VCaP (cell line): ENCODE measurements around the gene CEP41.

Source experiments
- H3K27ac ChIP-seq: fragments of 450-650 bp; 2 replicates; pipeline ENCODE4 v1.5.1; 2017
- TF ChIP-seq, protein P1 (sequence below): fragments of 450-650 bp; conservative IDR thresholded peaks from 2 replicates; pipeline ENCODE4 v1.5.1; 2017; ENCODE audit warnings: mild to moderate bottlenecking, moderate library complexity

The CEP41 gene

DNA sequence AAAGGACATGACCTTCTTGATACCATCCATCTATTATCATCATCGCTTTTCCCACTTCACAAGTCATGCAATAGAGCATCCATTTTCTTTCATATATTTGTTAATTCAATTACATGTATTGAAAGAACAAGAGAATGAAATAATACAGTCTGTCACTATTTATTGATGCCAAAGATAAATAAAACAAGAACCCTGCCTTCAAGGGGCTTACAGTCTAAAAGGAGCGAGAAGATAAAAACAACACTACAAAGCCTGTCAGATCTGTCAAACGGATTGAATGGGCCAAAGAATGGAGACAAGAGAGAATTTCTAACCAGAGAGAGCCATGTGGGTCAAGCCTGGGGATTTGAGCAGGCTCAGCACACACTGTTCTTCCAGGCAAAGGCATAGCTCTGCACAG, 80.3 kb downstream of the CEP41 start:
- H3K27ac ChIP-seq = no peak overlapping the region
- TF ChIP-seq, protein P1, sequence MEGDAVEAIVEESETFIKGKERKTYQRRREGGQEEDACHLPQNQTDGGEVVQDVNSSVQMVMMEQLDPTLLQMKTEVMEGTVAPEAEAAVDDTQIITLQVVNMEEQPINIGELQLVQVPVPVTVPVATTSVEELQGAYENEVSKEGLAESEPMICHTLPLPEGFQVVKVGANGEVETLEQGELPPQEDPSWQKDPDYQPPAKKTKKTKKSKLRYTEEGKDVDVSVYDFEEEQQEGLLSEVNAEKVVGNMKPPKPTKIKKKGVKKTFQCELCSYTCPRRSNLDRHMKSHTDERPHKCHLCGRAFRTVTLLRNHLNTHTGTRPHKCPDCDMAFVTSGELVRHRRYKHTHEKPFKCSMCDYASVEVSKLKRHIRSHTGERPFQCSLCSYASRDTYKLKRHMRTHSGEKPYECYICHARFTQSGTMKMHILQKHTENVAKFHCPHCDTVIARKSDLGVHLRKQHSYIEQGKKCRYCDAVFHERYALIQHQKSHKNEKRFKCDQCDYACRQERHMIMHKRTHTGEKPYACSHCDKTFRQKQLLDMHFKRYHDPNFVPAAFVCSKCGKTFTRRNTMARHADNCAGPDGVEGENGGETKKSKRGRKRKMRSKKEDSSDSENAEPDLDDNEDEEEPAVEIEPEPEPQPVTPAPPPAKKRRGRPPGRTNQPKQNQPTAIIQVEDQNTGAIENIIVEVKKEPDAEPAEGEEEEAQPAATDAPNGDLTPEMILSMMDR = no peak

DNA sequence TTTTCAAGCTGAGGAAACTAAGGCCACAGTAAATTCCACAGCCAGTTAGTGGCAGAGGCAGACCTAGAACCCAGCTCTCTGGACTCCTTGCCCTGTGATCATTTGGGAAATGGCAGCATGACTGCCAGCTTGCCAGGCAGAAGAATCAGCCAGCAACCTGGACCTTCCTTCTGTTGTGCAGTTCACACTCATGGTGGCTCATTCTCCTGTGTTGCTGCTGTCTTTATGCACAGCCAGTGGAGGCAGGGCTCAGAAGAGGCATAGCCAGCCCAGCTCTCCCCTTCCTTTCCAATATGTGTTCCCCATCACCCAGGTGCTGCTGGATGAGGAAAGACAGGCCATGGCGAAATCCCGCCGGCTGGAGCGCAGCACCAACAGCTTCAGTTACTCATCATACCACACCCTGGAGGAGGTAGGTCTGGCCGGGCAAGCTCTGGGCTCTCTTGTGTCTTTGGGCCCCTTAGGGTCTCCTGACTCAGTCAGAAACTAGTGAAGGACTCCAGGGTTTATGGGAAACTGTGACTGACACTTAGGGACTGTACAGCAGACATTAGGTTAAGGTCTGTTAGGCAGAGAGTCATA, 81.4 kb downstream of the CEP41 start:
- TF ChIP-seq, protein P1 = no peak
- H3K27ac ChIP-seq = no peak overlapping the region

DNA sequence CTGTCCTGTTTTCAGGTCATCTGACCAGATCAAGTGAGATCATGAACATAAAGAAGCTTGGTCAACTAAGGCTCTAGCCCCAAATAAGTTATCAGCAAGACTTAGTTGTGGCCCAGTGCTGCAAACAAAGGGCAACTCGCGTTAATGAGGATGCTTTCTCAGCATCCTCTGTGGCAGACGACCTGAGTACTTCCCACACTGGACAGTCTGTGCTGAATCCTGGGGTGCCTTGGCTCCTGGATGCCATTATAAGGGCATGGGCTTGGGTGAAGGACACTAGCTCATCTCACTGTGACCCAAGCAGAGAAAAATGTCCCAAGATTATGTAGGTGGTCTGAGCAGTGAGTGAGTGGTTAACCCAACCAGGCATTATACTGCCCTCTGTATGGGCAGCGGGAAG, 82.3 kb downstream of the CEP41 start:
- H3K27ac ChIP-seq = no peak overlapping the region
- TF ChIP-seq, protein P1 = no peak

DNA sequence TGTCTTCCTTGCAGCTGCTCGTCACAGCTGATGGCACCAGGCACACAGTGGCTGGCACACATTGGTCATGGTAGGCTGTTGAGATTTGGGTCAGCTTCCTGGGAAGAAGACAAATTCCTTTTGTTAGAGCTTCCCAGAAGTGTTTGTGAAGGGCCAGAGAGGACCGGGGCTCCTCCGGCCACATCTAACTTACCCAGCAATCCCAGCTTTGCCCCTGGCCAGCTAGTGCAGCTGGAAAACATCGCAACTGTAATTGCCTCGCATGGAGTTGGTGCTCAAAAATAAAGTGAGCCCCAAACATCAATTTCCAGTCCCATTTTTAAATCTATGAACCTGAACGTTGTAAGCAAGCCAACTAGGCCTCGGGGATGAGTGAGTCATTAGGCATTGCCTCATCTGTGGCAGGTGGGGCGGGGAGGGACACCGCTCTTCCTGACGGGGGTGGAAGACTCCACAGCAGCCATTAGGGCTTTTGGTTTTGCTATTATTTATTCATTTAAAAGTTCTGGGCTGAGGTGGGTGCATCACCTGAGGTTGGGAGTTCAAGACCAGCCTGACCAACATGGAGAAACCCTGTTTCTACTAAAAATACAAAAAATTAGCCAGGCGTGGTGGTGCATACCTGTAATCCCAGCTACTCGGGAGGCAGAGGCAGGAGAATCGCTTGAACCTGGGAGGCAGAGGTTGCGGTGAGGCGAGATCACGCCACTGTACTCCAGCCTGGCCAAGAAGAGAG, 83.8 kb downstream of the CEP41 start:
- no peak overlapping the region for H3K27ac ChIP-seq
- TF ChIP-seq, protein P1 = no peak

DNA sequence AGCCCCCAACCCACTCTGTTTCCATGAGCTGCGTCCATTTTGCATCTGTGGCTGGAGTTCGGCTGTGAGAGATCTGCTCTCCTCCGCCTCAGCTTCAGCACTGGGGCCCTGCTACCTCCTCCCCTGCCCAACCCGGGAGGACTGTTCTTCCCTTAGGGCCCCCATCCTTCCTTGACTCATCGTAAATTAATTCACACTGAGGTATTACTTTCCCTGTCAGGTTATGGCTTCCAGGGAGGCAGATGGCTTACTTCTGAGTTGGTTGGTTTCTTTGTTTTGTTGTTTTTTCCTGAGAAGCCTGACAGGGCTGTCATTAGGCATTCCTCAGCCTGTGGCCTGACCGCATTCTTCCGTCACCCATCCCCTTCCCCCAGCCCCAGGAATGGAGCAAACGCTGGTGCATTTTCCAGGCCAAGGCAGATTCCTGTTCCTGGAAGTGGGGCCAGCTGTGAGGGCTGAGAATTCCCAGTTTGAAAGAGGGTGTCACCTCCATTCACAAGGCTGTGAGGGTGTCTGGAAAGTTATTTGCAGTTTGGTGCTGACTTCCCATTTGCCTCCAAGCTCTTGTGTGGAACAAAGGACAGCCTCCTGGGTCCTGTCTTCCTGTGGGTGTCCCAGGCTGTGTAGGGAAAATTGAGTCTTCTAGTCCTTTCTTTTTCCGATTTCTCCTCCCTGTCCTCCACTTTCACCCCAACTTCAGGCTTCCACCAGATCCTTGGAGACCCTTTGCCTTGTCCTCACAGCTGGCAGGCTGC, 84.5 kb downstream of the CEP41 start:
- TF ChIP-seq, protein P1 = no peak
- no peak overlapping the region for H3K27ac ChIP-seq

DNA sequence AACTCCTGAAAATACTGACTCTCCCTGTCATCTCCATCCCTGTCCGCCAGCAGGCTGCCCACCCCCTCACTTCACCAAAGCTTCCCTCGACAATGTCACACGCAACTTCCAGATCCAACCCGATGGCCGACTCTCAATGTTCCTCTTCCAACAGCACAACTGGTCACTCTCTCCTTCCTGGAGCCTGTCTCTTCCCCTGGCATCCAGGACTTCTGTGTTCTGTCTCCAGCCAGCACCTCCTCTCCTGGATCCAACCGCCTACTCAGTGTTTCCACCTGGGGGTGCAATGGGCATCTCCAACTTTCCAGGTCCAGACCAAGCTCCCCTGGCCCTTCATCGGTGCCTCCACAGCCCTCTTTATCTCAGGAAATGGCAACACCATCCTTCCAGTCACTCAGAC, 87.6 kb downstream of the CEP41 start:
- no peak overlapping the region for H3K27ac ChIP-seq
- TF ChIP-seq, protein P1 = no peak
